Ishikawa (cell line): Measurements from ENCODE around the gene CNNM1.

ENCODE experiments used
- EP300 ChIP-seq: IDR thresholded peaks from 2 replicates; pipeline ENCODE4 v1.6.1; 2012; ENCODE audit warnings: borderline replicate concordance
- FOXM1 ChIP-seq: IDR thresholded peaks from 2 replicates; pipeline ENCODE4 v1.6.1; 2012; ENCODE audit warnings: low read depth, borderline replicate concordance
- TEAD4 ChIP-seq: IDR thresholded peaks from 2 replicates; pipeline ENCODE4 v1.6.1; 2012
- ZBTB7A ChIP-seq: IDR thresholded peaks from 2 replicates; pipeline ENCODE4 v1.6.1; 2012; ENCODE audit warnings: low read depth
- TF ChIP-seq, protein P1 (sequence below): IDR thresholded peaks from 2 replicates; pipeline ENCODE4 v1.6.1; 2012

DNA sequence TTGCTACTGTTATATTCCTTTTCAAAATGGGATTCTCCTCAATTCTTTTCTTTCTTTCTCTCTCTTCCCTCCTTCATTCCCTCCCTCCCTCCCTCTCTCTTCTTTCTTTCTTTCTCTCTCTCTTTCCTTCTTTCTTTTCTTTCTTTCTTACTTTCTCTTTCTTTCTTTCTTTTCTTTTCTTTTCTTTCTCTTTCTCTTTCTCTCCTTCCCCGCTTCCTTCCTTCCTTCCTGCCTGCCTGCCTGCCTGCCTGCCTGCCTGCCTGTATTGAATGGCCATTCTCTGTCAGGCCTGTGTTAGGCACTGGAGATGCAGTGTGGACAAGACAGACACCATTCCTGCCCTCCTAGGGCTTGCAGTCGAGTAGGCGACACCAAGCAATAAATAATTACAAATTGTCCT, 11.5 kb downstream of the CNNM1 start:
- TF ChIP-seq EP300 = no peak
- no peak for TF ChIP-seq TEAD4
- TF ChIP-seq, protein P1, sequence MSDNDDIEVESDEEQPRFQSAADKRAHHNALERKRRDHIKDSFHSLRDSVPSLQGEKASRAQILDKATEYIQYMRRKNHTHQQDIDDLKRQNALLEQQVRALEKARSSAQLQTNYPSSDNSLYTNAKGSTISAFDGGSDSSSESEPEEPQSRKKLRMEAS = no peak
- no peak for TF ChIP-seq ZBTB7A
- TF ChIP-seq FOXM1 = no peak
